GM18508 (cell line): Measurements from ENCODE around the gene CFAP107.
"Not testable (repeated sequence)": the region's sequence is repeated elsewhere in the genome, so short reads cannot be mapped to it uniquely, and the experiment has no call there.

Experiments used
- ATAC-seq: cut with Tn5 transposase; IDR thresholded peaks from one replicate; pipeline ENCODE4 v1.9.1; 2021; ENCODE audit warnings: moderate number of reproducible peaks; ENCODE audit not compliant: insufficient read depth, unreplicated experiment

The CFAP107 gene, protein sequence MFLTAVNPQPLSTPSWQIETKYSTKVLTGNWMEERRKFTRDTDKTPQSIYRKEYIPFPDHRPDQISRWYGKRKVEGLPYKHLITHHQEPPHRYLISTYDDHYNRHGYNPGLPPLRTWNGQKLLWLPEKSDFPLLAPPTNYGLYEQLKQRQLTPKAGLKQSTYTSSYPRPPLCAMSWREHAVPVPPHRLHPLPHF

DNA sequence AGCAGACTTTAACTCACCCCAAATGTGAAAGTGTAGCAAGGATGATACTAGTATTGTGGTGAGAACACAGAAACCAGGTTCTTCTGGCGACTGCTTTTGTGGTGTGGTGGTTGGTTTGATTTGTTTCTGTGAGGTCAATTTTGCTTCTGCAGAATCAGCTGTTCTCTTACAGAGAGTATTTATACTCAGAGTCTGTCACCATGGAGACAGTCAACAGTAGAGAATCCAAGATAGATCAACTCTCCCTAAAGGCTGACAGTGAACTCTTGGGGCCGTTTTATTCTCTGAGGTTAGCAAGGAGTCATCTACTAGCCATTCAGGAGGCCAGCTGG, at the start of gene CFAP107:
Gene CFAP107 (plus strand): TSS at position 209 of the 332 bp plus-strand sequence. CDS start 231 bp downstream, outside the sequence.
- no peak for ATAC-seq

DNA sequence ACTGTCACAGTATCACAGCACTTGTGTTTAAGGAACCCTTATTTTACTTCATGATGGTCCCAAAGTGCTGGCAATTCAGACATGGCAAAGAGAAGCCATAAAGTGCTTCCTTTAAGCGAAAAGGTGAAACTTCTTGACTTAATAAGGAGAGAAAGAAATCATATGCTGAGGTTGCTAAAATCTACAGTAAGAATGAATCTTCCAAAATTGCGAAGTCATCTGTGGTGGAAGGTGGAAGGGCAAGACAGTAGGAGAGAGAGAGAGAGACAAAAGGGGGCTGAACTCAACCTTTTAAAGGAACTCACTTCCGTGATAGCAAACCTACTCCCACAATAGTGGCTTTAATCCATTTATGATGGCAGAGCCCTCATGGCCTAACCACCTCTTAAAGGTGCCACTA, 49.3 kb upstream of the CFAP107 start:
- ATAC-seq = no peak

DNA sequence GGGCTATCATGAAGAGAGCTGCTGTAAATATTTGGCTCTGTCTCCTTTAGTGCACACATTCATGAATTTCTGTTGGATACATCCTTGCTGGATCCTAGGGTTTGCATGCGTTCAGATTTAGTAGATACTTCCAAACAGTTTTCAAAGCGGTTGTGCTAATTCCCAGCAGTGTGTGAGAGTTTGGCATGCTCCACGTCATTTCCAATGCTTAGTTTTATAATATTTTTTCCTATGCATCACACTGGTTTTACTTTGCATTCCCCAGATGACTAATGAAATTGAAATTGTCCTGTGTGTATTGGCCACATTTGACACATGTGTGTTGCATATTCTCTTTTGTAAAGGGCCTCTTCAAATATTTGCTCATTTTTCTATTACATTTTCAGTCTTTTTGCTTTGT, 48.6 kb upstream of the CFAP107 start:
- ATAC-seq = no peak

DNA sequence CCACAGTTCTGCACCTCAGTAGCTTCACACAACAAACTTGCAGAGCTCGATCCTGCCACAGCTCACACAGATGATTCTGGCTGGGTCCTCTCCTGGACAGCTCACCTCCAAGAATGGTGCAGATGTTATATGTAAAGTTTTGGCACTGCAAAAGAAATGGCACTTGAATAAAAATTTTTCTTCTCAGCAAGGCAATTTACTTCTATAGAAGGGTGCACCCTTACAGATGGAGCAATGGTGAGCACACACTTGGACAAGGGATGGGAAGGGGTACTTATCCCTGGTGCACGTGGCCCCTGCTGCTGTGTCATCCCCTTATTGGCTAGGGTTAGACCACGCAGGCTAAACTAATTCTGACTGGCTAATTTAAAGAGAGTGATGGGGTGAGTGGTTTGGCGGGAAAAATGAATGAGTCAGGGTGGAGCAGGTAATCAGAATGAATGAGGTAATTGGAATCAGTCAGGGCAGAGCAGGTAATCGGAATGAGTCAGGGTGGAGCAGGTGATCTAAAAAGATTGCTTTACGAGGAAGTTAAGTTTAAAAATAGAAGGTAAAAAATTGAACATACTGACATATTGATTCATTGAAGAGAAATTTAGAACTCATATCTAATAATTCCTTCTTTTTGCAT, 42.1 kb upstream of the CFAP107 start:
- ATAC-seq = no peak

DNA sequence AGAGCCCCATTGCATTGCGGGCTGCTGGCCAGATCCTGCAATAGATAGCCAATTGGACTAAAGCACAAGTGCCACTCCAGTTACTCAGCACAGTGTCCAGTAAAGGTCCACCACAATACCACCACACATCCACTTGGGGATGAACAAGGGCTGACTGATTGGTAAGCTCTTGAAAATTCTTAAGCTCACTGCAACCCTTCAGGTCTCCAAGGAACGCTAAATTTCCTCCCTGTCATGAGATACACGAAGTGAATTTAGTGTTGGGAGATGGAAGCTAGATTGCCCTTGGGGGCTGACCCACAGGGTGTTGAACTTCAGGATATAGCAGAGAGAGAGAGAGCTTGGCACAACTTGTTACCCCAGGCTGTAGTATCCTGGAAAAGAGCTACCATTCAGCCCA, 39.9 kb upstream of the CFAP107 start:
- no peak for ATAC-seq

DNA sequence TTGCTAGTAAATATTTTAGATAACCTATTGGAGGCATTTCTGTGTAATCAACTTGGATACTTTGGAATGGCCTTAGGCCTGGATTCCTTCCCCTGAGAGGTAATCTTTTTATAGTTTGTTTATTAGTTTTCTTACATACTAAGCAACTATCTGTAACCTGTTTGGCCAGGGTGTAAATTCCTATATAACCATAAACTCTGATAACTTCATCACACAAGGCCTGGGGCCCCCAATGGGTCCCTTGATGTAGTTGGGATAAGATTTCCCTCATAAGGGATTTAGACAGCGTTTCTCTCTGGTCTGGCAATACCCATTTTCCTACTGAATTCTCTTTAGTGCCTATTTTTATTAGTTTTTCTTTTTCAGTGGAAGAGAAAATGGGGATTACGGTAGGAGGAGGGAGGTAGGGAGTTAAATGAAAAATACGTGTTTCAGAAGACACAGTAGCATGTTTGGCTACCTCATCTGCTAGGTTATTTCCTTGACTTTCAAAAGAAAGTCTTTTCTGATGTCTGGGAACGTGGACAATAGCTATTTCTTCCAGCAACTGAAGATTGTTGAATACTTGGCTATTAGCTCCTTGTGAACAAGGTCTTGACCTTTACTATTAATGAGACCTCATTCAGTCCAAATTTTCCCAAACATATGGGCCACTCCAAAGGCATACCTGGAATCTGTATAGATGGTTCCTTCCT, 37.5 kb upstream of the CFAP107 start:
- ATAC-seq = no peak

DNA sequence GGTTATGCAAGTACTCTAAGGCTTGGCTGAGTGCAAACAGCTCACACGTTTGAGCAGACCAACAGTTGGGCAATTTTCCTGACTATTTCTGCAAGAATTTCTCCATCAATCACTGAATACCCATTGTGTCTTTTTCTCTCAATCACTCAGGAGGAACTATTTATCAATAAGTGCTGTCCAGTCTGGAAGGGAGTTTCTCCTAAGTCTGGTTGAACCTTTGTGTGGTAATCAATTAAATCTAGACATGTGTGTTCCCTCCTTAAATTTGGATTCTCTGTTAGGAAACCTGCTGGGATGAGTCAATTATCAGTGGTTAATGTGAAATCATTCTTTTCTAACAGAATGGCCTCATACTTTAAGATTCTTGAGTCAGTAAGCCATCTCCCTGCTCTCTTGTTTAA, 36.9 kb upstream of the CFAP107 start:
- no peak for ATAC-seq

DNA sequence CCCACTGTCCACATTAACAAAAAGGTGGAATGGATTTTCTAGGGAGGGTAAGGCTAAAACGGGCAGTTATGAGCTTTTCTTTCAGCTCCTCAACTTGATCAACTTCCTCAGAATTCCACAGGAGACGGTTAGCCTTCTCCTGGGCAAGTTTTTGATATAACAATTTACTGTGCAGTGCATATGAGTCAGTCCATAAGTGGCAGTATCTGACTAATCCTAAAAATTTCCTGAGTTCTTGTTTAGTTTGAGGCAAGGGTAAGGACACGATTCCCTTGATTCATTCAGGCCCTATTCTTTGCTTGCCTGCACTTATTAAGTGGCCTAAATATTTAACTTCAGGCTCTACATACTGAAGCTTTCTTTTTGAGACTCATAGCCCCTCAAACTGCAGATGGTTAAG, 36.3 kb upstream of the CFAP107 start:
- no peak for ATAC-seq

DNA sequence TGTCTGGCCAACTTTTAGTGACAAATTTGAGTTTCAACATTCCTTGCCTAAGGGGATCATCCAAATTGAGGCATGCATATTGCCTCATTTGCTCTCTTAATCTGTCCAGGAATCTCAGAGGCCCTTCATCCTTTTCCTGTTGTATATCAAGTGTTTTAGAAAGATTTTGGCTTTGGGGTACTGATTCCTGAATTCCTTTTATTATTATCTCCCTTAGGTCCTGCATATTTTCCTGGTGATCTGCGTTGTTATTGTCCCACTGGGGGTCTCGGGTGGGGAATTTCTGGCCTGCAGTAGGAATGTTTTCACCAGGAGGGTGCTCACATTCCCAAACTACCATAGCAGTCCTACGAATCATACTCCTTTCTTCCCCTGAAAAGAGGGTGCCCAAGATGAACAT, 34.5 kb upstream of the CFAP107 start:
- no peak for ATAC-seq

DNA sequence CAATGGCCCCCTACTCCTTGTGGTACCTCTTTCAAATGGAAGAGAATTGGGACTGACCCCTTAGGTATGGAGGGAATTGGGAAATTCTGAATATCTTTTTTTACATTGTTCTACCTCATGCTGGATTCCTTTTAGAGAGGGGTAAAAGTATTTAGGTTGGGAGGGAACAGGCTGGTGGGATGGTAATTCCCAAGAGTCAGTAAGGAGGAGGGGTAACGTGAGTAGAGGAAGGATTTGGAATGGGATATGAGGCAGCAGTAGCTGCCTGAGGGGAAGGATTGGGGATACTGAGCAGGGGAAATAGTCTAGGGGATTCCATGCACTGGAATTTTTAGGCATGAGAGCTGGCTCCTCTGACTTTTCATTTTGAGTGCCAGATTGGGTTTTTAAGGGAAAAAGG, 33.9 kb upstream of the CFAP107 start:
- ATAC-seq = no peak

DNA sequence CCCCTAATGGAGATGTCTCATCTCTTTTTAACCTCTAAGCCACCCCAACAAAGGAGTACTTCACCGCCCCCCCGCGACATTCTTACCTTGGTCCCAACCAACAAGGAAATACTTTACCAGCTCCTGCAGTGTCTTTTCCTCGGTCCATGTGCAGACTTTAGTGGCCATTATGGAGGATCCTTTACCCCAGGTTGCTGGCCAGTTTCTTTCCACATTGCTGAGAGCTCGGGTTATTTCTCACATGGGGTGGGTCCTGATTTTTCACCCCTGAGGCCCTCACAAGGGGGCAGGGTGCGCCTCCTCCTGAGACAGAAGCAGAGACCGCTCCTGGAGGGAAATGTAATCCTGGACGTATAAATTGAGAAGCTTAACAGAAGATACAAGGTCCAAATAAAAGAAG, 33.1 kb upstream of the CFAP107 start:
- ATAC-seq = no peak

DNA sequence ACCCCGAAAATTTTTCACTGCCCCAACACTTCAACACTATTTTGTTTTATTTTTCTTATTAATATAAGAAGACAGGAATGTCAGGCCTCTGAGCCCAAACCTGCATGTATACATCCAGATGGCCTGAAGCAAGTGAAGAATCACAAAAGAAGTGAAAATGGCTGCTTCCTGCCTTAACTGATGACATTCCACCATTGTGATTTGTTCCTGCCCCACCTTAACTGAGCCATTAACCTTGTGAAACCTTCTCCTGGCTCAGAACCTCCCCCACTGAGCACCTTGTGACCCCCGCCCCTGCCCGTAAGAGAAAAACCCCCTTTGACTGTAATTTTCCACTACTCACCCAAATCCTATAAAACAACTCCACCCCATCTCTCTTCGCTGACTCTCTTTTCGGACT, 32.3 kb upstream of the CFAP107 start:
- ATAC-seq = not testable (repeated sequence)

DNA sequence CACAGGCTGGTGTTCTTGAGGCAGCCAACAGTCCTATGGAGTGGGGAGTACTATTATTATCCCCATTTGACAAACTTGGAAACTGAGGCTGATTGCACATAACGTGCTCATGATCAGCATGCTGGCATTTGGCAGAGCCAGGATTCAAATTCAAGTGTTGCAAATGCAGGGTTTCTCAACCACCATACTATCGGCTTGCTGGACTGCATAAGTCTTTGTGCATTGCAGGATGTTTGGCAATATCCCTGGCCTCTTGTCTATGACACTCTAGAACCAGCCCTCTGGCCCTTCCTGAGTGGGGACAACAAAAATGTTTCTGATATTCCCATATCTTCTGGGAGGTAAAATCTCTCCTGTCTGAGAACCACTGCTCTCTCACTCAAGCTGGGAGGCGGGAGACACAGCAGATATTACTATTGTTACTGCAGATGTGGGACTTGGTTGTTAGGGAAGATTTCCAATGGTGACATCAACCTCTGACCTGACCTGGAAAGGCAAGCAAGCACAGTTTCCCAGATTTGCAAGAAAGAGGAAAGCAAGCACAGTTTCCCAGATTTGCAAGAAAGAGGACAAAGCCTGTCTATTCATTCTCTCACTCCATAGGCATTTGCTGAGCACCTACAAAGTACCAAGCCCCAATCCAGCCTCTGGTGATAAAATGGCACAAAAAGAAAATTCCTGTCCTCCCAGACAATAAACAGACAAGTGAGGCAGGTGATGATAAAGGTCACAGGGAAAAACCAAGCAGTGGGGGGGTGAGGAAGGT, 31.1 kb upstream of the CFAP107 start:
- no peak for ATAC-seq

DNA sequence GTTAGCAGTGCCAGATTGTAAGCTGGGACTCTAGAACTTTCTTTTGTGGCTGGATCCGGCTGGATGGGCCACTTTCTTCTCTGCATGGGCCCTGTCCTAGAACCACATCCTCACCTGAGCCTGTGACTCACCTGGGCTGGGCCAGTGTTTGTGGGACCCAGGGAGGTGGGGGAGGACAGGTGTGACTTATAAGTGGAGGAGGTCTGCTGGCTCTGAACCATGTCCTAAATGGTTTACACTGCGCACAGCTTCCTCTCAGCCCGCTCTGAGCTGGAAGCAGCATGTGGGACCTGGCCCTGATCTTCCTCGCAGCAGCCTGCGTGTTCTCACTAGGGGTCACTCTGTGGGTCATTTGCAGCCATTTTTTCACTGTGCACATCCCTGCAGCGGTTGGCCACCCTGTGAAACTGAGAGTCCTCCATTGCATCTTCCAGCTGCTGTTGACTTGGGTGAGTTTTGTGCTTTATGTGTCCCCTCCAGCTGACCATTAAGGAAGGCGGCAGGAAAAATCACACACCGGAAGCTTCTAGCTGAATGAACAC, 30.0 kb upstream of the CFAP107 start, which contains the start of gene AADACL3:
Gene AADACL3 (plus strand): TSS at position 215 of the 542 bp plus-strand sequence. CDS start 67 bp downstream, at position 282.
- no peak for ATAC-seq

DNA sequence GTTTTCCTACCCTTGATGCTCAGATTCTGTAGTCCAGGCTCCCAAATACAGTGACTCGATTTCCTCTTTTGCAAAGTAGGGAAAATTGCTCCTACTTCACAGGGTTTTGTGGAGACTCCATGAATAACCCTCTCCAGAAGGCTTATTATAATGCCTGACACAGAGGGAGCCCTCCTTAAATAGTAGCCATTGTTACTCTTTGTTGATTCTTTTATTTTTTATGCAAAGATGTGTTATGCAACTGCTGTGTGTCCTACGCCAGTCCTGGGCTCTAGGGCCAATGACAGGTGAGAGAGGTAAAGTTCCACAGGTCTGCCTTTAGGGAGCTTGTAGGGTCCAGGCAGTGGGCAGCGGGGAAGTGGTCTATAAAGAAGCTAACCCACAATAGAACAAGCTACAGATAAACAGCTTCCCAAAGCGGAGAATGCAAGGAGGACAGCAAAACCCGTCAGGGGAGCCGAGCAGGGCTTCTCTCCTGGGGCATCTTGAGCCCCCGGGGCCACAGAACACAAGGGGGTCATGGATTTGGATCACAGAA, 28.6 kb upstream of the CFAP107 start:
- no peak for ATAC-seq

DNA sequence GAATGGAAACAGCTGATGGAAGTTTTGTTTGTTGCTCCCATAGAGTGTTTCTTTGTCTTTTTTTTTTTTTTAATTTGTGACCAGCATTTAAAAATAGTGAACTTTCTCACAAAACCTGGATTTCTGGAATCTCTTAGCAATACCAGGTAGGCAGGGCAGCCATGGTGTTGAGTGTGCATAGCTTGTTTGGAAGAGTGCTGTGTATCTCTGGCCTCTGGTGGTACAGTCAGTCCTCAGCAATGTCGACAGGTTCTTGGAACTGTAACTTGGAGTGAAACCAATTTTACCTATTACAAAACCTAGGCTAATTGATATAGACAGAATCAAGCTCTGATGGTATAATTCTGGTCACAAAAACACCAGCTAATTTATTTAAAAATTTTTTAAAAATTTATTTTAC, 23.4 kb upstream of the CFAP107 start:
- ATAC-seq = no peak

DNA sequence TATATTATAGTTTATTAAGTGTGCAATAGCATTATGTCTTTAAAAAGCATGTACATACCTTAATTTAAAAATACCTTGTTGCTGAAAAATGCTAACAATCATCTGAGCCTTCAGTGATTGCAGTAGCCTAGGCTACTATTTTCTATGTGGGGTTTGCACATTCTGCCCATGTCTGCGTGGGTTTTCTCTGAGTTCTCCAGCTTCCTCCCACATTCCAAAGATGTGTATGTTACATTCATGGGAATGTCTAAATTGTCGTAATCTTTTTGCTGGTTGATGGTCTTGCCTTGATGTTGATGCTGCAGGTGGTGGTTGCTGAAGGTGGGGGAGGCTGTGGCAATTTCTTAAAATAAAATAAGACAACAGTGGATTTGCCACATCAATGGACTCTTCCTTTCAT, 17.6 kb upstream of the CFAP107 start:
- ATAC-seq = no peak

DNA sequence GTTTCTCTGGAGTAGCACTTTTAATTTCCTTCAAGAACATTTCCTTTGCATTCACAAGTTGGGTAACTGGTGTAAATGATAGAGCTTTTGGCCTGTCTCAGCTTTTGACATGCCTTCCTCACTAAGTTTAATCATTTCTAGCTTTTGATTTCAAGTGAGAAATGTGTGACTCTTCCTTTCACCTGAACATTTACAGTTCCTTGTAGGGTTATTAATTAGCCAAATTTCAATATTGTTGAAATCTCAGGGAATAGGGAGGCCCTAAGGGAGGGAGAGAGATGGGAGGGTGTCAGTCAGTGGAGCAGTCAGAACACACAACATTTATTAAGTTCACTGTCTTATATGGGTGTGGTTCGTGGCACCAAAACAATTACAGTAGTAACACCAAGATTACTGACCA, 15.8 kb upstream of the CFAP107 start:
- no peak for ATAC-seq

DNA sequence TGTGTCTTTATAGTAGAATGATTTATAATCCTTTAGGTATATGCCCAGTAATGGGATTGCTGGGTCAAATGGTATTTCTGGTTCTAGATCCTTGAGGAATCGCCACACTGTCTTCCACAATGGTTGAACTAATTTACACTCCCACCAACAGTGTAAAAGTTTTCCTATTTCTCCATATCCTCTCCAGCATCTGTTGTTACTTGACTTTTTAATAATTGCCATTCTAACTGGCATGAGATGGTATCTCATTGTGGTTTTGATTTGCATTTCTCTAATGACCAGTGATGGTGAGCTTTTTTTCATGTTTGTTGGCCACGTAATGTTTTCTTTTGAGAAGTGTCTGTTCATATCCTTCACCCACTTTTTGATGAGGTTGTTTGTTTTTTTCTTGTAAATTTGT, 14.9 kb upstream of the CFAP107 start:
- not testable (repeated sequence) for ATAC-seq

DNA sequence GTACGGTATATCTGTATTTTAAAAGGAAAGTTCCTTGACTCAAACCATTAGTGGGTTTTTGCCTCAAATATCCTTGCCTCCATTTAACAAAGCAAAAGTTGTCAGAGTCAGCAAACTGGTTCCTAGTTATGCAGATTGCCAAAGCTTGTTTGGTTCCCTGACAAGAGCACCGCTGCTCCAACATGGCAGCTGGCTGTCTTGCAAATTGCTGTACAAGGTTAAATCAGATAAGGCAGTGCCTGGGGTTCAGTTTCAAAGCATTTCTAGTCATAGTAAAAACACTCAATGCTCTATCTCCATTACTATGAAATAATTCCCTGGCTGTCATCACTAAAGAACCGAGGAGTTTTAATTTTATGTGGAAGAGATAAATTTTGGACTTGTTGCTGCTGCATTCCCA, 11.3 kb upstream of the CFAP107 start:
- no peak for ATAC-seq

DNA sequence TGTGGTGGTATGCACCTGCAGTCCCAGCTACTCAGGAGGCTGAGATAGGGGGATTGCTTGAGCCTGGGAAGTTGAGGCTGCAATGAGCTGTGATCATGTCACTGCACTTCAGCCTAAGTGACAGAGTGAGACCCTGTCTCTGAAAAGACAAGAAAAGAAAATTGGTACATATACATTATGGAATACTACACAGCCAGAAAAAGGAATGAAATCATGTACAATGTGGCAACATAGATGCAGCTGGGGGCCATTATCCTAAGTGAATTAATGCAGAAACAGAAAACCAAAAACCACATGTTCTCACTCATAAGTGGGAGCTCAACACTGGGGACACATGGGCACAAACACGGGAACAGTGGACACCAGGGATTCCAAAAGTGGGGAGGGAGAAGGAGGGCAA, 7.1 kb upstream of the CFAP107 start:
- ATAC-seq = no peak
